HG03439 (cell line): Measurements from ENCODE around the gene GOT2.
"Not testable (repeated sequence)": the region's sequence is repeated elsewhere in the genome, so short reads cannot be mapped to it uniquely, and the experiment has no call there.

Source experiments
- ATAC-seq: cut with Tn5 transposase; IDR thresholded peaks from one replicate; pipeline ENCODE4 v1.9.1; 2021; ENCODE audit warnings: mild to moderate bottlenecking, moderate library complexity; ENCODE audit not compliant: unreplicated experiment

The GOT2 gene

DNA sequence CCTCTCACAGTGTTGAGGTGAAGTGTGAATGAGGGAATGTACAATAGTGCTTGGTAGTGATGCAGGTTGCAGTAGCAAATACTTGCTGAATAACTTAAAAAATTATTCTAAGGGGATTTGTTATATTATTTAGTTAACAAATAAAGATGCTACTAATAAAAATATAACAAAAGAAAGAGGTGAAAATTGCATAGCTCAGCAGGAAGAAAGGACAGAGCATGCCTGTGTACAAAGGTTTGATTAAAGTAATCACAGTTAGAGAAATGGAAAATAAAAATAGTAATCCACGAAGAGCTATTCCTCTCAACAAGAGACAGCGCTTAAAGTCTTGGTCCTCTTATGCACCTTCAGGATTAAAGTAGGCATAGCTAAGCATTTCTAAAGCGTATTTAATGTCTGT is 11.0 kb downstream of the GOT2 start:
- no peak for ATAC-seq

- no peak for ATAC-seq
These were observed 16.1 kb downstream of the GOT2 start for GRCh38 chr16:58717994-58718393.

GRCh38 chr16:58716468-58716867 is 17.6 kb downstream of the GOT2 start:
- no peak for ATAC-seq

GRCh38 chr16:58713742-58714141 is 20.4 kb downstream of the GOT2 start:
- no peak for ATAC-seq

DNA sequence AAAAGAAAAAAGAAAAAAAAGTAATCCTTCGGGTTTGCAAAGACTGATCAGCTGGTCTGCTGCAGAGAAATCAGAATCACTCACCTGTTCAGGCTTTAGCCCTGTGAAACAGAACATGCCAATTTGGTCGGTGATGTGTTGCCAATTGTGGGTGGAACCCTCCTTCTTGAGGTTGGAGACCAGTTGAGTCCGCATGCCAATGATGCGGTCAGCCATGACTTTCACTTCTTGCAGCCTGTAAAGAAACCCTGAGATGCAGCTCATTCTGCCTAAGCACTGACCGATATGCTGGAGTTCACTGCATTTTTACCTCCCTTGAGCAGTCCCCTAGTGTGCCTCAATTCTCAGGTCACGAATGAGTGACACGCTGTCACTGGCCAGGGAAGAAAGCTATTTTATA is 24.8 kb downstream of the GOT2 start:
- ATAC-seq: peak; percentile 72

GRCh38 chr16:58699151-58699550 is 35.0 kb downstream of the GOT2 start:
- no peak for ATAC-seq

GRCh38 chr16:58695368-58695767 is 38.7 kb downstream of the GOT2 start:
- ATAC-seq: no peak

- ATAC-seq: no peak
These were observed 41.7 kb downstream of the GOT2 start for GRCh38 chr16:58692450-58692849.

DNA sequence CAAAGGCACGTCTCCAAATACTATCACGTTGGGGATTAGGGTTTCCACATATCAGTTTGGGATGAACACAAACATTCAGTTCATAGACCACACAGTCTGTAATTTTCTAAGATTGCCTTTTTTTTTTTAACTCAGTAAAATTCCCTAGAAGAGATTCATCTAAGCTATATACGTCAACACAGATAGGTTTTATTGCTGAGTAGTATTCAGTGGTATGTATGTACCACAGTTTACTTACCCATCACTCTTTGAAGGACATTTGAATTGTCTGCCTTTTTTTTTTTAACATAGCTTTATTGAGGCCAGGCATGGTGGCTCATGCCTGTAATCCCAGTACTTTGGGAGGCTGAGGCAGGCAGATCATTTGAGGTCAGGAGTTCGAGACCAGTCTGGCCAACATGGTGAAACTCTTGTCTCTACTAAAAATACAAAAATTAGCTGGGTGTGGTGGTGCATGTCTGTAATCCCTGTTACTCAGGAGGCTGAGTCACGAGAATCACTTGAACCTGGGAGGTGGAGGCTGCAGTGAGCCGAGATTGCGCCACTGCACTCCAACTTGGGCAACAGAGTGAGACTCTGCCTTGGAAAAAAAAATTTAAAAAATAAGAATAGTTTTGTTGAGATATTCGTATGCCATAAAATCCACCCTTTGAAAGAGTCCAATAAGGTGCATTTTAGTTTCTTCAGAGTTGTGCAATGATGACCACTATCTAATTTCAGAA is 47.0 kb downstream of the GOT2 start:
- ATAC-seq: not testable (repeated sequence)

GRCh38 chr16:58685084-58685449 is 49.0 kb downstream of the GOT2 start:
- ATAC-seq: no peak

DNA sequence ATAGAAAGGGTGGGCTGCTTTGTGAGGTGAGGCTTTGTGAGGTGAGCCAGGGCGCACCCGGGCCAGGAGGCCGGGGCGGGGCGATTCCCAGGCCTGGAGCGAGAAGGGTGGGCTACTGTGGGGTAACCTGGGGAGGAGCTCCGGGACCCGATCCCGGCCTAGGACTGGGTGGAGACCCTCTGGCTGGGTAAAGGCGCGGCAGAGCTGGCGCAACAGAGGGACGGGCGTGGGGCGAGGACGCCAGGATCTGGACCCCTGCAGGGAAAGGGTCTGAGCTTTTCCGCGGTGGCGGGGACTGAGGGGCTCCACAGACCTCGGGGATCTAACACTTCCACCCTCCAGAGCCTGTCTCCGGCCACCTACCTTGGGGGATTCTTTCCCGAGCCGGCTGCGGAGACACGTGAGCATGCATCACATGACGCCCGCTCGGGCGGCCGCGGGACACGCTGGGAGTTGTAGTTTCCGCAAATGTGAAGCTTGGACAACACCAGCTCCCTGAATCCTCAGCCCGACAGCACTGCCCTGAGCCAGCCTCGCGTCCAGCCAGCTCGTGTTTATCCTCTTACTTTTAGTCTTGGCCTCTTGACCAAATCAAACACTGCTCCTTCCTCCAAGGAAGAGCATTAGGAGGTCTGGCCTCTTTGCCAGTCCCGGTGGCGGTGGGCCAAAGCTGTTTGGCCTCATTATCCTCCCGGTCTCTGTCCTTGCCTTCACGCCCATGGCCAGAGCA is 49.6 kb downstream of the GOT2 start, which contains the start of gene SLC38A7:
Gene SLC38A7 (minus strand): TSS at position 417 of the 730 bp plus-strand sequence. CDS start 4,644 bp downstream, outside the sequence.
- ATAC-seq: peak; percentile 96

DNA sequence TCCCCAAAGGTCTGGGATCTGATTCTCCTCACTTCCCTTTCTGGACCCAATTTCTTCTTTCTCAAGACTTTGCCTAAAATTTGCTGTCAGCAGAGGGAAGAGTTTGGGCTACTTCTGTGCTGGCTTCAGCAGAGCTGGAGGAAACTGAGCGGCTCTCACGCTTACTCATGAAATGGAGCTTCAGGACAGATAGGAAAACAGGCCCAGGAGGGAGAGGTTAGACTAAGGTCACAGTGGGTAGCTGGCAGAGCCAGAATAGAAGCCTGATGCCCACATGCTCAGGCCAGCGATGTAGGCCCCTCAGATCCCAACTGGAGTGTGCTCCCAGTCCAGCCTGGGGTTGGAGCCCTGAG is 50.1 kb downstream of the GOT2 start:
- ATAC-seq: no peak

DNA sequence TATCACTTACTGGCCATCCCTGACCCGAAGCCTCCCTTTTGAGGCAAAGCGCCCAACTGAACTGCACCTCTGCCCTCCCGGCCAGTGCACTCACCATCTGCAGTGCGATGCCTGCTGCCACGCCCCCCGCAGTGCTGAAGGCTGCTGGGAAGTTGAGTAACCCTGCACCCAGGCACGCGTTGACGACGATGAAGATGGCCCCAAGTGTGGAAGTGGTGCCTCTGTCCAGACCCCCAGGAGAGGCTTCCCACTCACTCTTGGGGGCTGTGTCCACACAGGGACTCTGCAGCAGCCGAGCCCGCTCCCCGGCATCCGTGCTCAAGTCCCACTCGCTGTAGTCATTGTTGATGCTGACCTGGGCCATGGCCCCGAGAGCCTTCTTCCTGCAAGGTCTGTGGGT is 54.4 kb downstream of the GOT2 start:
- ATAC-seq: no peak

DNA sequence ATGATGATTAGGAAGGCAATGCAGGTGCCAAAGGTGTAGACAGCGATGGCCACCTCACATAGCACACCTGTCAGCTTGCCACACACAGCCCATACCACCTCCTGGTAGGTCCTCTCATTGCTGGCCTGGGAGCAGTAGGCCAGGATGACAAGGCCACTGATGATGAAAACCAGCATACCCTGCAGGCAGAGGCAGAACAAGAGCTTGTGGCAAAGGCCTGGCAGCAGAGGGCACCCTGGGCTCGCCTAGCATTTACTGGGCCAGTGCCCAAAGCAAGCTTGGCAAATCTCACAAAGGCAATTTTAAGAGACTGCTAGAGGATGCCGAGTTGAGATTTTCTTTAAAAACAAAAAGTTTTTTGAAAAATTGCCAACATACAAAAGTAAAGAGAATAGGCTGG is 55.4 kb downstream of the GOT2 start:
- no peak for ATAC-seq

DNA sequence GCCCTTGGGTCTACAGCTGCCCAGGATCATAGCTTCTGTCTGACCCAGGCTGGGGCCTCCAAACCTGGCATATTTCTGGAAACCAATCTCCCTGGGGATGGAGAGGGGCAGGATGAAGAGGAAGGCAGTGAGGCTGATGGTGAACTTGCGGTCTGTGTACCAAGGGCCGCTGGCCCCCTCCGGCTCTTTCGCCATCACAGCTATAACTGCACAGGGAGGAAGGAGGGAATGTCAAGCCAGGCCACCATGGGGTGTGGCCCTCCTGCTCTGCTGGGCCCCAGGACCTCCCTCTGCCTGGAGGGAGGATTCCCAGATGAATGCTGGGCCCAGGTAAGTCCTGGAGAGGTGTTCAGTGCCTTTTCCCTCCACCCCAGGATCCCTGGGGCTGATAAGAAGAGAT is 55.8 kb downstream of the GOT2 start:
- ATAC-seq: no peak

DNA sequence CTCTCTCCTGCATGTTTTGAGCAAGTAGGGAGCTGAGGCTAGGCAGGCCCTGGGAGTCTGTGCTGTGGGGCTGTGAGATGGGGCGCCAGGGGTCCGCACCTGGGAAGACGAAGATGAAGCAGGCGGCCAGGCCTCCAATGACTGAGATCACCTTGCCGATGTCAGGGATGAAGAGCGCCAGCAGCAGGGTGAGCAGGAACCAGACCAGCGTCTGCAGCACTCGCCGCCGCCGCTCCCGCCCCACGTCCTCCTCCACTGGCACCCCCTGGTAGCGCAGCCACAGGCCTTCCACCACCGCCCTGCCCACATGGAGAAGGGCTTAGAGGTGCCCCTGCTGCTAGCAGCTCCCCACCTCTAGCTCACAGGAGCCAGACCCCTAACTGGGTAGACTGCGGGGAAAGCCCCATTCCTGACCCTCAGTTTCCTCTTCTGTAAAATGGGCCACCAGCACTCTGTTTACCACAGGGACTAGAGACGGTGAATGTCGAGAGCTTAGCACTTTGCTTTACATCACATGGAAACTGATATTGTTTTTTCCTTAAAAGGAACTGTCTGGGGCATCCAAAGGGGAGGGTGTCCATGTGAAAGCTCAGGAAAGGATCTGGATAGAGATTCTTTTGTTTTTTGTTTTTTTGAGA is 63.1 kb downstream of the GOT2 start:
- no peak for ATAC-seq

DNA sequence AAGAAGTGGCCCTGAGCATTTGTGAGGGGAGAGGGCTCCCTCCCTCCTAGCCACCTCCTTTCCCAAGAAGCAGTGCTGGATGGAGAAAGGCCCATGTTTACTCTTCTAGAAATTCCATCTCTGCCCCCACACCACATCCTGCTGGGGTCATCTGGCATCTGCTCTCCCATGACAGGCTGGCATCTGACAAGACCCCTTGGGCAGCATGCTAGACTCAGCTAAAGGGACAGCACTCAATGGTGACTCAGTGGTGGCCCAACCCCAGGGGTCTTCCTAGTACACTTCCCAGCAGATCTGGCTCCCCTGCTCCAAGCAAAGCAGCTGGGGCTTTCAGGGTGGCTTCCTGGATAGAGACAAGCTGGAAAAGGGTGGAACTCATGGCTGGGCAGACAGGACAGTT is 63.9 kb downstream of the GOT2 start:
- ATAC-seq: no peak

DNA sequence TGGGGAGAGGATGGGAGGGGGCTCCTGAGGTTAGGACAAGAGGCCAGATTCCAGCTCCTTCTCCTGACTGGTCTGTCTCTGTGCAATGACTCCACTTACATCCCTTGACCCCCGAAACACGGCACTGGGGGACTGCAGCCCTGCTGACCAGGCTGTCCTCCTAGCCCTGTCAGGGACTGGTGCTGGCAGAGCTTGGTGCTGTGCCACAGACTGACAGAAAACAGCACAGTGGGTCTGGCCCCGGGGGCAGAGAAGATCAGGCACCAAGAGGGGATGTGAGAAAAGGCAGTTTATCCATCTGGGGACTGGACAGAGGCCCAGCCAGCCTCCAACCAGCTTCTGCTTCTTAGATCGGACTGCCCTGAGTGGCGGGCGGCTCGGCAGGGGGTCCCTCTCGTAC is 68.9 kb downstream of the GOT2 start:
- ATAC-seq: no peak

- peak; percentile 65 for ATAC-seq
These were observed 72.8 kb downstream of the GOT2 start for GRCh38 chr16:58661199-58661830.

- ATAC-seq: not testable (repeated sequence)
These were observed 74.2 kb downstream of the GOT2 start for GRCh38 chr16:58659911-58660310.

DNA sequence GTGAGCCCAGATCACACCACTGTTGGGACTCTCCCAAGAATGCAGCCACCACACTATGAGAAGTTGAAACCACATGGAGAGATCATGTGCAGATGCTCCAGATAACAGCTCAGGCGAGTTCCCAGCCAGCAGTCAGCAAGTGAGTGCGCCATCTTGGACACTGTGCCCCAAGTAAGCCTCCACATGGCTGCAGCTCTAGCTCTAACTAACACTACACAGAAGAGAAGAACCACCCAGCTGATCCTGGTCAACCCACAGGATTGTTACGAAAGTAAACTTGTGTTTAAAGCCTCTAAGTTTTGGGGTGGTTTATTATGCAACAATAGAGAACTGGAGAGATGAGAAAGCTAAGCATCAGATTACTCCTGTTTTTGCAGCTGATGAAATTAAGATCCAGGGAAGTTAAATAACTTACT is 75.3 kb downstream of the GOT2 start:
- no peak for ATAC-seq
